GM13976 (cell line): Measurements from ENCODE around the gene RAP2A.

Experiments
- DNase-seq: peaks from one replicate; pipeline ENCODE4 v3.0.0; 2012; ENCODE audit warnings: low spot score
- CTCF ChIP-seq: IDR thresholded peaks from 2 replicates; pipeline ENCODE4 v1.5.1; 2012; ENCODE audit warnings: borderline replicate concordance, mild to moderate bottlenecking; ENCODE audit not compliant: insufficient read depth; ENCODE audit errors: extremely low read depth, missing control alignments, control extremely low read depth
- in situ Hi-C: fragments of 300-500 bp; cut with MboI; formaldehyde crosslinking; loops from one replicate; pipeline ENCODE4 v1.12.0; 2022; ENCODE audit warnings: low sequenced_read_pairs, mixed read lengths, inconsistent platforms; ENCODE audit not compliant: unreplicated experiment

Gene RAP2A

GRCh38 chr13:97456047-97456446 is 22.1 kb downstream of the RAP2A start:
- in situ Hi-C loops, result no loop called here
- no peak for DNase-seq
- TF ChIP-seq CTCF, result no peak

GRCh38 chr13:97459215-97459777 is 25.3 kb downstream of the RAP2A start:
- in situ Hi-C loops, result no loop called here
- no peak for TF ChIP-seq CTCF
- DNase-seq, result no peak

DNA sequence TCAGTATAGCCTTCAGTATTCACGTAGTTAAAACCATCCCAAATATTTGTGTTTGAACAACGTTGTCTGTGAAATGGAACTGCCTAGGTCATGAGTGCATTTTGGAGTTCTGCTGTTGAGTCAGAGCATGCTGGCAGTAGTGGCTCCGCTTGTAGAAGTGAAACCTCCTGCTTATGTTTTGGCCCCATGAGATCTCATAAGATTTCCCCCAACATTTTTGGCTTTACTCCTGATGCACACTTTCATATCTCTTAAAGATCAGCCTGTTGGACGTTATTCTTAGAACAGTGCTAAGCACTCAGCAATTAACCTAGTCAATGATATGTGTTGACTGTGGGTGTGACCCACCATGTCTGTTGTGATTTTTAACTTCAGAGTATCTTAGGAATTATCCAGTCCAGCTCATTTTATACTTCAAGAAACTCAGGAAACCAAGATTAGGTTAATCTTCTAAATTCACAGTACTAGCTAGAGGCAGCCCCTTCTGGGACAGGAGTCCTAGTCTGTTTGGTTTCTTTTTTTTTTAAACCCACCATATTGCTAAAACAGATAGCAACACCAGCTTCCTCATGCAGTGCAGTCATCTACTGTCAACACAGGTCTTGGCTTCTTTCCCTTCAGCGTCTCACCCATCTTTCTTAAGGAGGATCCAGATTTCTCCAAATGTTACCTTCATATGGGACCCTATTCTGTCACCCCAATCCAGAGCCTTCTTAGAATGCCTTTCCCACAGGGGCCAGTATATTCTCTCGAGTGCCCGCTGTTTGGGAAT is 26.2 kb downstream of the RAP2A start:
- TF ChIP-seq CTCF, result no peak
- in situ Hi-C loops, result no loop called here
- peak; percentile 46 for DNase-seq

GRCh38 chr13:97460853-97461252 is 26.9 kb downstream of the RAP2A start:
- in situ Hi-C loops, result no loop called here
- DNase-seq, result no peak
- no peak for TF ChIP-seq CTCF

DNA sequence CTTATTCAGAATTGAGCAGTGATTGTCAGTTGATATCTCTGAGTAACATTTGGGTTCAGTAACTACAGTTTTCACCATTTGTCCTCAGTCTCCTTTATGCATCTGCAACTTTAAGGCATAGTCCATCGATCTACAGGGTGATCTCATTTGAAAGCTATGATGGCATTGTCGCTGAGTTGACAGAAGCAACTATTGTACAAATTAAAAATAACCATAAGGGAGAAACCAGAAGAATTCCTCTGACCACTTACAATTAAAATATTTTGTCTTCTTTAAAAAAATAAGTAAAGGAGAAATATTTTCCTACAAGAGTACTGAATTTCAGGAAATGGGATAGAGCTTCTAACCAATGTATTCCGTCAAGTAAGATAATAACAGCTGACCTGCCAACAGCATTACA is 30.6 kb downstream of the RAP2A start:
- no peak for TF ChIP-seq CTCF
- in situ Hi-C loops, result no loop called here

DNA sequence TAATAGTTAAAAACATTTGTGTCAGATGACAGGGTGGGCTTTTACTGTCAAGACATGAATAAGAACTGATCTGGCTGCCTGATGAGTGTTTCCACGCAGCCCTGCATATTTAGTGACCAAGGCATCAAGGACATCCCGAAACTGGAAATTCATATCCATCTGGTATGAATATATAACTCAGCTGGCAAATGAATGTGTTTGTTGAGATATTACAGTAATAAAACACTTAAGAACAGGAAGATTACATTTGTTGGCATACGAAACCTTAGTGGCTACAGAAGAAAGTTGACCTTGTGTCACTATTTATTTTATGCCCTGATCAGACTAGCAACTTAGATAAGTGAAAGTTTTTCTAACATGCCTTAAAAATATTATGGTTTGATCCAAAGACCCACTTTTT is 32.8 kb downstream of the RAP2A start:
- no peak for DNase-seq
- in situ Hi-C loops, result no loop called here
- no peak for TF ChIP-seq CTCF

More for the DNA sequence above, 30.6 kb downstream of the RAP2A start:
- DNase-seq, result no peak
